ENCODE measurements around the gene MMRN1.
A peak's percentile ranks its signal among the peaks of the same experiment; 100 is the strongest.

The MMRN1 gene, protein sequence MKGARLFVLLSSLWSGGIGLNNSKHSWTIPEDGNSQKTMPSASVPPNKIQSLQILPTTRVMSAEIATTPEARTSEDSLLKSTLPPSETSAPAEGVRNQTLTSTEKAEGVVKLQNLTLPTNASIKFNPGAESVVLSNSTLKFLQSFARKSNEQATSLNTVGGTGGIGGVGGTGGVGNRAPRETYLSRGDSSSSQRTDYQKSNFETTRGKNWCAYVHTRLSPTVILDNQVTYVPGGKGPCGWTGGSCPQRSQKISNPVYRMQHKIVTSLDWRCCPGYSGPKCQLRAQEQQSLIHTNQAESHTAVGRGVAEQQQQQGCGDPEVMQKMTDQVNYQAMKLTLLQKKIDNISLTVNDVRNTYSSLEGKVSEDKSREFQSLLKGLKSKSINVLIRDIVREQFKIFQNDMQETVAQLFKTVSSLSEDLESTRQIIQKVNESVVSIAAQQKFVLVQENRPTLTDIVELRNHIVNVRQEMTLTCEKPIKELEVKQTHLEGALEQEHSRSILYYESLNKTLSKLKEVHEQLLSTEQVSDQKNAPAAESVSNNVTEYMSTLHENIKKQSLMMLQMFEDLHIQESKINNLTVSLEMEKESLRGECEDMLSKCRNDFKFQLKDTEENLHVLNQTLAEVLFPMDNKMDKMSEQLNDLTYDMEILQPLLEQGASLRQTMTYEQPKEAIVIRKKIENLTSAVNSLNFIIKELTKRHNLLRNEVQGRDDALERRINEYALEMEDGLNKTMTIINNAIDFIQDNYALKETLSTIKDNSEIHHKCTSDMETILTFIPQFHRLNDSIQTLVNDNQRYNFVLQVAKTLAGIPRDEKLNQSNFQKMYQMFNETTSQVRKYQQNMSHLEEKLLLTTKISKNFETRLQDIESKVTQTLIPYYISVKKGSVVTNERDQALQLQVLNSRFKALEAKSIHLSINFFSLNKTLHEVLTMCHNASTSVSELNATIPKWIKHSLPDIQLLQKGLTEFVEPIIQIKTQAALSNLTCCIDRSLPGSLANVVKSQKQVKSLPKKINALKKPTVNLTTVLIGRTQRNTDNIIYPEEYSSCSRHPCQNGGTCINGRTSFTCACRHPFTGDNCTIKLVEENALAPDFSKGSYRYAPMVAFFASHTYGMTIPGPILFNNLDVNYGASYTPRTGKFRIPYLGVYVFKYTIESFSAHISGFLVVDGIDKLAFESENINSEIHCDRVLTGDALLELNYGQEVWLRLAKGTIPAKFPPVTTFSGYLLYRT

GRCh38 chr4:89894649-89895550 is at the start of gene MMRN1:
MMRN1 (plus strand) TSS chr4:89894854; CDS start chr4:89894972, 118 bp downstream.
- no peak for DNase-seq

DNA sequence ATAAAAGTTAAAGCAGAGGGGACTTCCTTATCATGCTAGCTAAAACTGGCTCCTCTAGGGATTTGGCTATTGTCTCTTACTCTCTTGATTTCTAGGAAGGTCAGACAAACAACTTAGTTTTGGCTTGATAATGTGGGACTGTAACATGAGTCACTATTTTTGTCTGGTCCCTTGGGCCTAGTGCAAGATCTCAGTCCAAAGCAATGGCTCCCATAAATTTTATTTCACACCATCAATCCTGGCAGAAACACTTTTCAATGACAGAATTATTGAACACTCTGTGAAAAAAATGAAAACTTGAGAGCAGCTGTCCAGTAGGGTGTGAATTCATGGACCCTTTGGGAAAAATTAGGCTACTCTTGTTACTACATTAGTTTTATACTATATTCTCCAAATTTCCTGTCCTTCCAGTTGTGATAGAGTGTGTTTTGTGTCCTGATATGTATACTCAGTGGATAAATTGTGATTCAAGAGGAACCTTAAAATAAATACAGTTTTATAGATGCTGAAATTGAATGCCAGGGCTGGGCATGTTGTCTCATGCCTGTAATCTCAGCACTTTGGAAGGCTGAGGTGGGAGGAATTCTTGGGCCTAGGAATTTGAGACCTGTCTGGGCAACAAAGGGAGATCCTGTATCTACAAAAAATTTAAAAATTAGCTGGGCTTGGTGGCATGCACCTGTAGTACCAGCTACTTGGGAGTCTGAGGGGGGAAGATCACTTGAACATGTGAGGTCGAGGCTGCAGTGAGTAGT is 46.9 kb upstream of the MMRN1 start:
- DNase-seq = no peak

DNA sequence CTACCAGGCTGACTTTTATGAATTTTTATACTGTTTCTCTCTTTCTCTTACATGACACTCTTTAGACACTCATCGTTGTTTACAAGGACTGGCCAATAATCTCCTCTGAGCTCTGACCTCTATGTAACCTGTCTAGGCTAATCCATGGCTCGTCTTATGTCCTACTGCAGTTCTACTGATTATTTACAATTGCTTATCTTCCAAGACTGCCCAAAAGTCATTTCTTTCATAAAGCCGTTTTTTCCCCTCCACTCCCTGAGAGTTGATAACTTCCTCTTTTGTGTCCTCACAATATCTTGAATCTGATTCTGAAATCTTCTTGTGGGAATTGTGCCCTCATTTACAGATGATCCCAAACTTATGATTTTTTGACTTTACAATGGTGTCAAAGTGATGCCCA is 39.4 kb upstream of the MMRN1 start:
- DNase-seq = no peak

GRCh38 chr4:89860971-89861370 is 33.7 kb upstream of the MMRN1 start:
- DNase-seq = no peak

GRCh38 chr4:89863533-89863932 is 31.1 kb upstream of the MMRN1 start:
- DNase-seq = no peak

DNA sequence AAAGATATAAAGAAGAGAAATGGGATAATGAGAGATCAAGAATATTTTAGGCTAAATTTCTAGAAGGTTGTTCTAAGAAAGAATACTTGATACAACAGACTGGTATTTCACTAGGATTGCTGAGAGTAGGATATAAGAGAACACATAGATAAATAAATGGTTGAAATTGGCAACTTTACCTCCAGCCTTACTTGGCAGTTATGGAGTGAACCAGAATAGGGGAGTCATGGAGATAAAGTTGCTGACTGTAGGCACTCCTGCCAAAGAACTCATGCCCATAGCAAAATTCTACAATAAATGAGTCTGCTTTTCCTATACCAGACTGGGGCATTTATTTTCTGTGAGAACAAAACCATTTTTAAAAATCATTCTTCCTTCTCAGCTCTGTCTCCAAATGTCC is 26.4 kb upstream of the MMRN1 start:
- DNase-seq = no peak

DNA sequence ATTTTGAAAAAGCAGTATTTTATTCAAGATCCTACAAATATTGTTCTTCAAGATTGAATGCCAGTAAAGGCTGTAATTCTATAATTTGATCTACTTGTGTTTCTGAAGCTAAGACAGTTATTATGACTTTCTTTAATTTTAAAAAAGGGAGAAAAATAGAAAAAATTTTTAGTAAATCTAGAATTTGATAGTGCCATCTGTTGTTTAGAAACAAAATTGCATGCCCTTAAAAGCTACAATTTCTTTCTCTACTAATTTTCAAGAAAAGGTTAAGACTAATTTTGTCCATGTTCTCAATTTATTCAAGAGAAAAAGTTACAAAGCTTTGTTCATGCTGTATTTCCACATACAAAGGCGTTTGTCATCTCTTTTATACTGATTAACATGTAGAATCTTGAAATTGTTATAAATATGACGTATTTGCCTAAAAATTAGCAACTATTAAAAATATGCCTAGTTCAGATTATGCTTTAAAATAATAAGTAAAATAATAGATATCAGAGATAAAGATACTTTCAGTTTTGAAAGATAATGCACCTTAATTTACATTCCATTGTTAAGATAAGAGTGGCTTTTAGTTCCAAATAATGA is 25.6 kb upstream of the MMRN1 start:
- DNase-seq = no peak

- DNase-seq = no peak
Measured at GRCh38 chr4:89871211-89871610, 23.4 kb upstream of the MMRN1 start.

GRCh38 chr4:89876548-89876947 is 18.1 kb upstream of the MMRN1 start:
- DNase-seq = no peak

GRCh38 chr4:89878611-89879010 is 16.0 kb upstream of the MMRN1 start:
- DNase-seq = no peak

DNA sequence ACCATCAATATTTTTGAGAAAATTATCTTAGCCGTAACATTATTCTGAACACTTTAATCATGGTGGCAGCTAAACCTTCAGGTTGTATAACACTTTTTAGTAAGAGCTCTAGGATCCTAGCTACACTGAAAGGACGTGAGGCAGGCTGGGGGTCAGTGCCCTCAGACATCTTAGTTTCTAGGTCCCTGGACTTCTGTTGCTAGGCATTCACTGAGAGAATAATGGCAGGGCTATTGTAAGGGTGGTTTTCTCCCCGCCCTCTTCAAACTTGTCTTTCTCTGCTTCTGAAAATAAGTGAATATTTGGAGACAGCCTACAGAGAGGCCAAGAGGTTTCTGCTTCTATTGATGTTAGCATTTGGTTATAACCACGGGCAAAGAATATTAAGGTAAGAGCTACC is 15.4 kb upstream of the MMRN1 start:
- no peak for DNase-seq

- DNase-seq = no peak
Measured at GRCh38 chr4:89889289-89889688, 5.4 kb upstream of the MMRN1 start.

GRCh38 chr4:89897867-89898266 is 3.2 kb downstream of the MMRN1 start:
- no peak for DNase-seq

DNA sequence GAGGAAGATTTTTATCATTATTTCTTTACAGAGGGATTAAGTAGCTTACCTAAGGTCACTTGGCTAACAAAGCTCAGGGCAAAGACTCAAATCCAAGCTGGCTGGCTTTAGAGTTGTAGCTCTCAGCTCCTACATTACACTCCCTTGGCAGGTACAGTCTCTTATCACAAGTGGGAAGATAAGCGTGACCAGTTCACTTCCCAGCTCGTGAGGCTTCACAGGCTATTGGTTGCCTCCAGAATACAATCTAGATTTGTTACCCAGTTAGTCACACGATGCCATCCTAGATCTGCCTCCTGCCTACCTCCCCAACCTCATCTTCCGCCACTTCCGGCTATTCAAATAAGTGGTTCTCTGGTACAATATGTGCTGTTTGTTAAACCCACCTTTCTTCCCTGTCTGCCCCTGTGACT is 3.7 kb downstream of the MMRN1 start:
- DNase-seq = no peak

GRCh38 chr4:89899152-89899551 is 4.5 kb downstream of the MMRN1 start:
- DNase-seq = no peak

DNA sequence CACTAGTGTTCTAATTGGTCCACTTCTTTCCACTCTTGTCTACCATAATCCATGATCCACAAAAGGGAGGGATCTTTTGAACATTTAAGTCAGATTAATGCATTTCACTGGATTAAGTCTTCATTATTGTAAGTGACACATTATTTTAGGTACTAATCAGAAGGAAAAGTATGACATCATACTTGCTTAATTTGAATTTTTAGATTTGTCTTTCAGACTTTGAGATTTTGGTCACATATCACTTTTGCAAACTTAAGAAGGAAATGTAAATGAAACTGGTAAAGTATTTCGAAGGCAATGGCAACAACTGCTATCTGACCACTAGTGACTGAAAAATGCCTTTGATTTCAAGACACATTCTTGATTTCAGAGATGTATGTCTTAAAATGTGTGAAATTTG is 5.2 kb downstream of the MMRN1 start:
- DNase-seq = no peak

DNA sequence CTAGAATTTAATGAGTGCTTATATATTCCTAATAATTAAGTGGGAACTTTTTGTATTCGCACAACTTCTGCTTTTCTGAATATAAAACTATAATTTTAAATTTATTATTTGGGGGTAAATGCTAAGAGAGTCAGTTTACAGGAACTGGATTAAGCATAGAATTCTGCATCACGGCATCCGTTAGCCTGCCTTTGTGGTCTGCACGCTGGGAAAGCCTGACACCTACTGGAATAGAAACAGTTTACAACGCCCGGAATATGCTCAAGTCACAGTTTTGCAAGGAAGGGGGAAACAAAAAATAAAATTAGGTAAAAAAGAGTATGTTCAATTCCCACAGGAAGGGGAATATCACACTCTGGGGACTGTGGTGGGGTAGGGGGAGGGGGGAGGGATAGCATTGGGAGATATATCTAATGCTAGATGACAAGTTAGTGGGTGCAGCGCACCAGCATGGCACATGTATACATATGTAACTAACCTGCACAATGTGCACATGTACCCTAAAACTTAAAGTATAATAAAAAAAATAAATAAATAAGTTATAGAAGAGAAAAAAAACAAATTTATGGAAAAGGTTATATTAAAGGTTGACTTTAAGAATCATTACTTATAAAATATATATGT is 7.3 kb downstream of the MMRN1 start:
- peak; percentile 8 for DNase-seq

- no peak for DNase-seq
Measured at GRCh38 chr4:89904524-89904923, 9.9 kb downstream of the MMRN1 start.

DNA sequence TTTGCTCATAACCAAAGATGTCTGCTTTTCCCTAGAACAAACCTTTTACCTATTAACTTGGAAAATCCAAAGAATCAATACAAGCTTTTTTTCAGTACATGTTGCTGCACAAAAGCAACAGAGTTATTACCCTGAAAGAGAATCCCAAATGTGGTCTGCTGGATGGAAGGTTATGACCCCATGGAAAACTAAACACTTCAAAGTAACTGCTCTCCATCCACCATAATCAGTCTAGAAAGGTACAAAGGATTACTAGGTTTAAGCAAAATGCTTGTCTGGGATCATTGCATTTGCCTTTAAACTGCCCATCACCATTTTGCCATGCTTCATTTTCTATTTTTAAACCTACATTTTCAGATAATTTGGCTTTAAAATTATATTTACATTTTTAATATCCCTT is 11.7 kb downstream of the MMRN1 start:
- DNase-seq = no peak

- DNase-seq = no peak
Measured at GRCh38 chr4:89906777-89907521, 12.3 kb downstream of the MMRN1 start.

All from DMS 273 treated with DMSO at 0.1 percent for 48 hours (cell line).